Kidney (tissue), 14 donors: ENCODE measurements around the gene GRM1. TPM values are rescaled to one million over a fixed set of nuclear protein-coding genes. Genes with fewer than 3 reads are reported as not detected.

ENCODE experiments used
- DNase-seq, 5 donors: peaks; one replicate each; pipeline ENCODE4 v3.0.0-alpha.2; 2013 to 2020
- FAIRE-seq: peaks from 2 replicates; lab custom pipeline; 2012; peaks lifted over from hg19 to GRCh38; lab: Jason Lieb, UNC
- H3K27ac ChIP-seq, 2 donors: one replicate each; pipeline ENCODE4 v1.7.0; 2013; ENCODE audit warnings: low read depth in 2 of 2, low read length in 2 of 2, inconsistent platforms in 1 of 2
- H3K27me3 ChIP-seq: one replicate; pipeline ENCODE4 v1.7.1; 2013; ENCODE audit warnings: low read length, inconsistent platforms; ENCODE audit not compliant: control insufficient read depth, insufficient read depth
- H3K36me3 ChIP-seq, 3 donors: one replicate each; pipeline versions ENCODE4 v1.7.0 to v1.7.1; 2013; ENCODE audit warnings: low read length in 3 of 3, control low read depth in 1 of 3, inconsistent platforms in 1 of 3; ENCODE audit not compliant: insufficient read depth in 3 of 3, control insufficient read depth in 2 of 3
- H3K4me1 ChIP-seq, 3 donors: one replicate each; pipeline versions ENCODE4 v1.7.0 to v1.7.1; 2013; ENCODE audit warnings: low read length in 3 of 3, inconsistent platforms in 1 of 3, low read depth in 1 of 3; ENCODE audit not compliant: control insufficient read depth in 2 of 3, insufficient read depth in 2 of 3
- H3K4me3 ChIP-seq, 3 donors: one replicate each; pipeline versions ENCODE4 v1.7.0 to v1.8.1; 2013; ENCODE audit warnings: low read length in 3 of 3, control low read depth in 1 of 3, inconsistent platforms in 1 of 3
- H3K9ac ChIP-seq, 3 donors: one replicate each; pipeline versions ENCODE4 v1.7.0 to v1.7.1; 2013; ENCODE audit warnings: low read length in 3 of 3, control low read depth in 1 of 3, inconsistent platforms in 1 of 3
- H3K9me3 ChIP-seq, 3 donors: one replicate each; pipeline versions ENCODE4 v1.7.0 to v1.7.1; 2013; ENCODE audit warnings: low read length in 3 of 3, control low read depth in 1 of 3, inconsistent platforms in 1 of 3; ENCODE audit not compliant: control insufficient read depth in 2 of 3, insufficient read depth in 1 of 3
- intact Hi-C: fragments of 100-400 bp; cut with DNase I; formaldehyde crosslinking; loops from one replicate; pipeline ENCODE4 v1.11.1; 2022
- polyA plus RNA-seq: library from polyadenylated mRNA; stranded (reverse); fragments of 350-450 nt; fragmentation: Illumina TruSeq; extraction: RNeasy Lipid Tissue Mini Kit (QIAGEN cat#74804); gene quantifications from one replicate; pipeline ENCODE4 v1.2.3, GENCODE V29; 2014; ENCODE audit warnings: low read depth, low replicate concordance; ENCODE audit not compliant: insufficient read depth
- total RNA-seq: library from RNA; stranded (reverse); fragmentation: NEBNext Ultra II Directional; extraction: Animal tissue kit (Norgen Biotek cat#: 25700); gene quantifications from one replicate; pipeline ENCODE4 v1.2.1, GENCODE V29; 2021
- TF ChIP-seq, protein P1 (sequence below): IDR thresholded peaks from 3 replicates; pipeline ENCODE4 v1.5.1; 2012; ENCODE audit warnings: mild to moderate bottlenecking, moderate library complexity, borderline replicate concordance; ENCODE audit not compliant: insufficient read depth; ENCODE audit errors: extremely low read depth
- donor health status: control.
- donor health status: control.
- donor health status: control.
- donor health status: control.
- donor health status: control.
- donor health status: DM: yes; HTN: yes; CAD: no.
- donor health status: Normal renal cell carcinoma (clear cell type).

Gene GRM1
- total and polyA plus RNA-seq, 2 donors from 2014 or later, result 0.19 to 0.82 TPM

DNA sequence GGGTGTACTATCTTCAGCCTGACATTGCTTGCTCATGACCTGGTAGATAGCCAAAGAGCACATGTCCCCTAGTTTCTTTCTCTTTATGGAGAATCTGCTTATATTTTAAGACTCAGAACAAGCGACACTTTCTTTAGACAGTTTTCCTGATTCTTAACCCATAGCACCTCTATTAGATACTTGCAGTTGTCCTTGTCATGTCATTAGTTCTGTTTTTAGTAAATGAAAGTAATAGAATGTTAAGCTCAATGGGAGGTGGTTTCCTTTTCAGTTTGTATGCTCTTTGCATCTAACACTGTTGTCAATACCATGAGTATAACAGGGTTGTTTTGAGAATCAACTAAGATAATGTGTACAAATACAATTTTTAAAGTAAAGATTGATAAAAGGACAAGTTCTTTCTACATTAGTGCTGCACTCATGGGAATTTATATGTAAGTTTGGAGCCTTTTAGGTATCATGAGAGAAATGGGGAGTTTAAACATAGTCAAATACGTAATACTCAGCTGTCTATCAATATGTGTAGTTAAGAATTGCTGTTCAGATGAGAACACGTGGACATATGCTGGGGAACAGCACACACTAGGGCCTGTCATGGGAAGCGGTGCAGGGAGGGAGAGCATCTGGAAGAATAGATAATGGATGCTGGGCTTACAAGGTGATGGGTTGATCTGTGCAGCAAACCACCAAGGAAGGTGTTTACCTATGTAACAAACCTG, 124.3 kb downstream of the GRM1 start:
- H3K4me3 ChIP-seq, result no peak overlapping the region
- no peaks in the 10 kb centered on the region for H3K4me1 ChIP-seq
- no peaks in the 10 kb centered on the region for H3K9me3 ChIP-seq
- DNase-seq, result no peak
- no peaks in the 10 kb centered on the region for H3K27me3 ChIP-seq
- no peaks in the 10 kb centered on the region for H3K36me3 ChIP-seq
- H3K9ac ChIP-seq, result no peak overlapping the region
- intact Hi-C loops, result no loop called here
- H3K27ac ChIP-seq, result no peak overlapping the region
- TF ChIP-seq, protein P1, sequence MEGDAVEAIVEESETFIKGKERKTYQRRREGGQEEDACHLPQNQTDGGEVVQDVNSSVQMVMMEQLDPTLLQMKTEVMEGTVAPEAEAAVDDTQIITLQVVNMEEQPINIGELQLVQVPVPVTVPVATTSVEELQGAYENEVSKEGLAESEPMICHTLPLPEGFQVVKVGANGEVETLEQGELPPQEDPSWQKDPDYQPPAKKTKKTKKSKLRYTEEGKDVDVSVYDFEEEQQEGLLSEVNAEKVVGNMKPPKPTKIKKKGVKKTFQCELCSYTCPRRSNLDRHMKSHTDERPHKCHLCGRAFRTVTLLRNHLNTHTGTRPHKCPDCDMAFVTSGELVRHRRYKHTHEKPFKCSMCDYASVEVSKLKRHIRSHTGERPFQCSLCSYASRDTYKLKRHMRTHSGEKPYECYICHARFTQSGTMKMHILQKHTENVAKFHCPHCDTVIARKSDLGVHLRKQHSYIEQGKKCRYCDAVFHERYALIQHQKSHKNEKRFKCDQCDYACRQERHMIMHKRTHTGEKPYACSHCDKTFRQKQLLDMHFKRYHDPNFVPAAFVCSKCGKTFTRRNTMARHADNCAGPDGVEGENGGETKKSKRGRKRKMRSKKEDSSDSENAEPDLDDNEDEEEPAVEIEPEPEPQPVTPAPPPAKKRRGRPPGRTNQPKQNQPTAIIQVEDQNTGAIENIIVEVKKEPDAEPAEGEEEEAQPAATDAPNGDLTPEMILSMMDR, result no peak
- no peak for FAIRE-seq

- no peak for FAIRE-seq
- intact Hi-C loops, result no loop called here
These were observed 125.3 kb downstream of the GRM1 start for GRCh38 chr6:146154197-146154596.

DNA sequence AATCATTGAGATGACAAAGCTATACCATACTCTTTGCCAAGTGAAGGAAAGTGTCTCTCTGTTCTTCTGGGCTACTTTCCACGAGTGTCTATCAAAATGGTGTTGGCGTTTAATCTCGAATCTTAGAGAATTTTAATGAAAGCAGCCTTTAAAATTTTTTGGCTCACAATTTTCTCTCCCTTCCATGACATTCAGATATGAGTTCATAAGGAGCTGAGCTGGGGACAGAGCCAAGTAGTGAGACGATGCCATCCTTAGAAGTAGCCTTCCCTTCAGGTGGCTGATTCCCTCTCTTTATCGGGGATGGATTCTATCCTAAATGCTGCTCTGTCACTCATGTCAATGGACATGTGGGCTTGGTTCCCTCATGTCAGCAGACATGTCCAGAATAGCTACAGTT, 132.8 kb downstream of the GRM1 start:
- Histone ChIP-seq H3K9me3 (no peaks in the 10 kb centered on the region), H3K9ac (no peak overlapping the region), H3K4me1 (no peaks in the 10 kb centered on the region), H3K27ac (no peak overlapping the region), H3K27me3 (no peaks in the 10 kb centered on the region), H3K4me3 (no peak overlapping the region), H3K36me3 (no peaks in the 10 kb centered on the region)
- no peak for DNase-seq
- intact Hi-C loops, result no loop called here
- no peak for FAIRE-seq
- TF ChIP-seq, protein P1, result no peak

More at GRCh38 chr6:146154197-146154596, 125.3 kb downstream of the GRM1 start:
- Histone ChIP-seq H3K4me1 (no peaks in the 10 kb centered on the region), H3K9ac (no peak overlapping the region), H3K36me3 (no peaks in the 10 kb centered on the region), H3K9me3 (no peaks in the 10 kb centered on the region), H3K4me3 (no peak overlapping the region), H3K27ac (no peak overlapping the region), H3K27me3 (no peaks in the 10 kb centered on the region)
- peak in 1 of 5 donors; percentile 2 for DNase-seq
- TF ChIP-seq, protein P1, result no peak
